HG02970 (cell line): Measurements from ENCODE around the gene TEAD1.

Source experiments
- ATAC-seq: cut with Tn5 transposase; IDR thresholded peaks from one replicate; pipeline ENCODE4 v1.9.1; 2021; ENCODE audit warnings: mild to moderate bottlenecking, moderate library complexity, moderate number of reproducible peaks; ENCODE audit not compliant: unreplicated experiment, low FRiP score

TEAD1 gene

DNA sequence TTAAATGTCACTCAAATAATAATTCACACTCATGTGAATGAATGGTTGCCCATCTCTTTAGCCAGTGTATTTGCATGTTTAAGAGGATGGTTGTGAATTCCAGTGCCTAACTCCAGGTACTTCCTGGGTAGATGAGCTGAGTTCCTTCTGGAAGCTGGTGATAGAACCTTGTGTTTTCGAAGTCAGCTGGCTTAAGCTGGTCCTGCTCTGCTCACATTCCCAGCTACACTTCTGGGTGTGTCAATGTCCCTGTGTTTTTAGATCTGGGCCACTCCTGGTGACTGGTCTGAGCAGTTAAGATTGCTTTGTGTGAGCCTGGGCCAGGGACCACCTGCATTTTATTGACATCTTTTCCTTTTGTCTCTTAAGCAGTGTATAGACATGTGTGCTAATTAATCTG lies 10.6 kb downstream of the TEAD1 start:
- no peak for ATAC-seq

DNA sequence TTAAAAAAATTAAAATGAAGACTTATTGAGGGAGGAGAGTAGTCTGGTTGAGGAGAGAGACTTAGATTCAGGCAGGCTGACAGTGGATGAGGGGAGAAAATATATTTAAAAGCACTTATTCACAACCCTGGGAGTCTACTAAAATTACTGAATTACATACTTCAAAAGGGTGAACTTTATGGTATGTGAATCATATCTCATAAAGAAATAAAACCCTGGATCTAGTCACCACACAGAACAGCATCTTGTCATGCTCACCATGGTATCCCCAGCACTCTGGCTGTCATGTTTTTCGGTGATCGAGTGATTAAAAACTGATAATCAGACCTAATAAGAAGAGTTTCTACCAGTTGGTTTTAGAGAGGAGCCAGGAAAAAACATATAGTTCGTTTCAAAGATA lies 11.0 kb downstream of the TEAD1 start:
- no peak for ATAC-seq

DNA sequence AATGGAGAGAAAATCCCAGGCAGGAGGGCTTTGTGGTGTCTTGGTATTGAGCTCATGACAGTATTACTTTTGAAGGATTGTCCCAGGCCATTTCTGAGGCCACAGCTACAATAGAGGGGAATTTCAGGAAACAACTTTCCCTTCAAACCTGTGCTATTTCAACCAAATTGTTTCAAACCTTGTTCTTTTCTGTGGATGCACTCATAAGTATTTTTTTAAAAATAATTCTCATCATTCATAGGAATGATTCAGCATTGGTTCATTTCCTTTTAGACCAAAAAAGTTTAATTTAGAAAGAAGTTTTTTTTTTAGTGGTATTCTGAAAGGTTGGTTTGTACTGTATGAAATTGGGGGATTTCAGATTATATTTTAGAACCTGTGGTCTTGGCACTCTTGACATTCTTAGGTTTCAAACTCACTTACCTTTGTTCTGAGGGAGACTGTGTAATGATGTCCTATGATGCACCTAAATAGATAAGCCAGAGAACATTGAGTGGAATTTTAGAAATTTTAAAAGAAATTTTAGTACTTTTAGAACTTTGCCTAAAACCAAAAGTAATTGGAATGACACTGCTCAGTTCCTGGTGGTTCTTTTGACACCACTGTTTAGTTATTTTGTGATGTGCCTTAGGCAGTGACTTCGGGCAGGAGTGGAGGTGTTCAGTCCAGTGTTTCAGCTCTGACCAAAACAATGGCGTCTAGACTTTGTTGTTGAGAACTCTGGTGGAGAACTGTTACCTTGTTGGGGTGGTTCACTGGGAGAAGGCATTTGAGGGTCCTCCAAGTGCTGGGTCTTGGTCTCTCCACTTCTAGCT lies 12.2 kb downstream of the TEAD1 start:
- ATAC-seq: no peak

DNA sequence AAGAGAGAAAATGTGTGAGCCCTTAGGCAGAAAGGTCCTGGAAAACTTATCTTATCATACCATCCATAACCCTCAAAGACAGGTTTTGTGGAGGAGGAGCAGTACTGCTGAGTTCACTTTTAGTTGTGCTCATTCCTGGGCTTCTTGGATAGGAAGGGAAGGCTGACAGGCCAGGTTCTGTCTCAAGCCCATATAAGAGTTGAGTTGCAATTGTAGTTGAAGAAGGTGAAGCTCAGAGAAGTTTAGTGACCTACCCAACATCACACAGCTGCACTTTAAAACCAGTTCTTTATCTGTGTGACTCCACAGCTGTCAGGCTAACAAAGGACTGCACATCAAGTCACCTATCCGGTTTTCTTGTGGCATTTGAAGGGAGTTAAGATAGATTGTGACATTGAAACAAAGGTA lies 13.0 kb downstream of the TEAD1 start:
- no peak for ATAC-seq

DNA sequence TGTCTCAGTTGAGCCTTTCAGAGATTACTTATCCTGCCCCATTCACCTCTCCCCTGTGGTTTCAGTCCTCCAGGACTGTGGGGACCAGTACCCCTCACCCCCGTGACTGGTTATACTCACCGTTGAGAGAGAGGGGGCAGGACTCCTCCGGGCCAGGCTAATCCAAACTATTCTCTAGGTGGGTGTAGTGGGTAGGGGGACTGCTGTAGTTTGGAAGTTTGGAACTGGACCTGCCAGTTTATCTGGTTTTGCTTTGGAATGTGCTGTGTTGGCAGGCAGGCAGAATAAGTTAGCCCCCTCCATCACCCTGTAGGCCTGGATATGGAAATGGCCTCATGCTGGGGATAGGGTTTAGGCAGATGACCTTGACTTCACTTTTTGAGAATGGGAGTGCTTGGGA lies 13.5 kb downstream of the TEAD1 start:
- no peak for ATAC-seq

DNA sequence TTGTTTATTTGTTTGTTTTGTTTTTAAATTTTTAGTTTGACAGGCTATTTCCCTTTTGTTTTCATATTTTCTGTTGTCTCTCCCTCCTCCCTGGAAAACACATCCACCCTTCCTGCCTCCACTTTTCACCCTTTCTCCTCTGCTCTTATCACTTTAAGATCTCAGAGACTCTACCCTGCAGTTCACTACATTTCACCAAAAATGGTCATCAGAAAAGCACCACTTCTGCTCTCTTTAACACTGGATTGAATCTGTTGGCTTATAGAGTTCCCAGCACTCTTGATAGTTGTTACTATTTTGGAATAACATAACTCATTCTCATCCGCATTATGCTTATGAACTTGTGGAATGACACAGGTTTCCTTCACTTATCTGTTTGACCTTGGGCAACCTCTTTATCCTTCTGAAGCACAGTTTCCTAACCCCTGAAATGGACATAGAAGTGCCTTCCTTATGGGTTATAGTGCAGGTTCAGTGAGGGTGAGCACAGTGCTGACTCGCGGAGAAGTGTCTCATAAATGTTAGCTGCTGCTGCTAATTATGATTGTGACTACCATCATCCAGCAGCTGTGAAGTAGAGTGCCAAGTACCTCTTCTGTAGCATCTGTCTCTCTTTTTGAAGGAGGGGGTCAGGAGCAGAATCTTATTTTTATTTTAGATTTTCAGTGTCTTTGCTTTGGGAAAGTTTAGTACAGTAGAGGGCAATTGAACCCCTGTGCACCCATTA lies 15.0 kb downstream of the TEAD1 start:
- ATAC-seq: no peak

DNA sequence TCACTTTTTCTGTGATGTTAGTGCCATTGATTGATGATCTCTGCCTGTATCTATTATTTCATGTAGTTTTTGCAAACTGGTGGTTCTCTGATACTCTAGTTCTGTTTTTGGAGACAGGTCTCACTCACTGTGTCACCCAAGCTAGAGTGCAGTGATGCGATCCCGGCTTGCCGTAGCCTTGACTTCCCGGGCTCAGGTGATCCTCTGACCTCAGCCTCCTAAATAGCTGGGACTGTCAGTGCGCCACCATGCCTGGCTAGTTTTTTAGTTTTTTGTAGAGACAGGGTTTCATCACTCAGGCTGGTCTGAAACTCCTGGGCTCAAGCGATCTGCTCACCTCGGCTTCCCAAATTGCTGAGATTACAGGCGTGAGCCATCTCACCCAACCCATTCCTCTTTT lies 16.4 kb downstream of the TEAD1 start:
- no peak for ATAC-seq

DNA sequence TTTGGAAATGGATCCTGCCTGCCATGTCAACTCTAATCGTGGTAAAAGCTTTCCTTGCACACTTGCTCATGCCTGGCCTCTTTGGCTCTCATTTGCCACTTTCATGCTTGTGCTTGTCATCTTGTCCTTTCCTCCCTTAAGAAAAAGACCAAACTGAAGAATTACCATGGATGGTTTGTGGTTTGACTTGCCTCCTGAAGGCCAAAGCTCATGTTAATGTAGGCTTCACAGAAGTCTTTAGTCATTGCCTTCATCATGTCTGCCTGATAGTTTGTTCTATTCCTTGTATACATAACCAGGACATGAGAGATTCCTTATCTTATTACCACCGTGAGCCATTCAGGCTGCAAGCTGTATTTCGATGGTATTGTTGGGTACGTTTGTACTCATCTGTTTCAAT lies 17.3 kb downstream of the TEAD1 start:
- ATAC-seq: no peak

DNA sequence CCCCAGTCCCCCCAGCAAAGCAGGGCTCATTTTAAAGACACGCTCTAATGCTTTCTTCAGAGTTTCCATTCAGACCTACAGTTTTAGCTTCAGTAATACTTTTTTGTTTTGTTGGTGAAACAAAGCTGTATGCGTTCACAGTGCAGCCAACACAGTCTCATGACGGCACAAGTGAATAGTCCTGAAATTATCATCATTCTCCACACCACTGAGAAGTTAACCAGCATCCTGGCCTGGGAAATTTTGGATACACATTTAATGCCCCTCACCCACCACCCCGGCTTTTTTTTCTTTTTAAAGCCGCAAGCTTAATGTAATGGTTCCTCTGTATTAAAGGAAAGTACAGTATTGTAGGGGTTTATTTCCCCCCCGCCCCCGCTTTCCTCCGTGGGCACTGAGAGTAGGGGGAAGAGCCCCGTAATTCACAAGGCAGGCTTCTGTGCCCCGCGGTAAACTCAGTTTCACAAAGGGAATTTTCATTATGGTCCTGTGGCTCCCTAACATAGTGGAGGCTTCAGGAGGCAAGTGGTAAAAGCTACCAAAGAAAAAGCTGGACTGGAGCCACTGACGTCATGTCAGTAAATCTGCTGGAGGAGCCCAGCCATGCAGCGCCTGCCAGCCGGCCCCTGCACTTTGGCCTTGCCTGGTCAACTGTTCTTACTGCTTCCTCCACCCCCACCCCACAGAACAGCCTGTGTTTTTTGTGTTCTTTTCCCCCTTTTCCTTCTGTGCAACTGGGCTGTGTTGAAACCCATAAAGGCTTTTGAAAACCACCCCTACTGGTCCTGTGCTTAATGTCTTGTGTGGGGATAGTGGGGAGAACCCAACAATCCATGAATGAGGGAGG lies 18.2 kb downstream of the TEAD1 start:
- ATAC-seq: no peak

DNA sequence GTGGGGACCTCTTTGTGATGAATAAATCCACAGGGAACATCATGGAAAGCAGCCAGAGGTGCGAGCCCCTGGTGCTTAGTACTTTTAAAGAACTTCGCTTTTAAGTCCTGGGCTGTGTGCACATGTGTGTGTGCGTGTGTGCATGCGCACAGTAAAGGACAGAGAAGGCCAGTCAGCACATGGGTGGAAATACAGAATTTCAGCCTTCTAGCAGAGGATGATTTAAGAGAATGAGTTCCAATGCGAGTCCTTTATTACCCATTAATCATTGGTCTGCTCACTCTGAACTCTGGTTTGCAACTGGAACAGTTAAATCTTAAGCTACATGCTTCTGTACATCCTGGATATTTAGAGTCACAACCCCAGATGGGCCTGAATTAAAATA lies 18.9 kb downstream of the TEAD1 start:
- no peak for ATAC-seq

DNA sequence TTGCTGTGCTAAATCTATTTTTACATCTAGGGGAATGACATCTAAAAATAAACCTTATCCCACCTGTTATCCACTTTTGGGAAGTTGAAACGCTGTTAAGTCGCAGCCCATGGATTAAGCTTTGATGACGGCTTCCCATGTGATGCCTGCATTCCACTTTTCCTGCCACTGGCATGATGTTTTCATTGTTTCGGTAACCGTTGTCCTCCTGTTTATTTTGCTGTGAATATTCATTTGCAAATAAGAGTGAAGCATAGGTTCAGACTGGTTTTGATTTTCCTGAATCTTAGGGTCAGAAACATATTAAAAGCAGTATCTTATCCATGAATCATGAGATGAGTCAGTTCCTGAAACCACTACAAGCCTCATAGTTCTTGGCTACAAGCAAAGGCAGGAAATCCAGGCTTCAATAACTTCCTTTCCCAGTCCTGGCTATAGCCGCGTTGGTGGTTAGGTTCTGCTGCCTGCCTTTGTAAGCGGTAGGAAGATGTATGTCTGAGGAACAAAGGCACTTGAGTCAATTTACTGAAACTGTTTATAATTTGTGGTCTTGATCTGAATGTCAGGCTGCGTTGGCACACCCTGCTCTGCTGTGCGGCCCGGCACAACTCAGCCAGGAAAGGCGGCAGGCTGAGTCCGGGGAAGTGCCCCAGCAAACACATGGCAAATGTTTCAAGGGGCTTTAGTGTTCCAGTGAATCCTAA lies 19.4 kb downstream of the TEAD1 start:
- ATAC-seq: no peak

DNA sequence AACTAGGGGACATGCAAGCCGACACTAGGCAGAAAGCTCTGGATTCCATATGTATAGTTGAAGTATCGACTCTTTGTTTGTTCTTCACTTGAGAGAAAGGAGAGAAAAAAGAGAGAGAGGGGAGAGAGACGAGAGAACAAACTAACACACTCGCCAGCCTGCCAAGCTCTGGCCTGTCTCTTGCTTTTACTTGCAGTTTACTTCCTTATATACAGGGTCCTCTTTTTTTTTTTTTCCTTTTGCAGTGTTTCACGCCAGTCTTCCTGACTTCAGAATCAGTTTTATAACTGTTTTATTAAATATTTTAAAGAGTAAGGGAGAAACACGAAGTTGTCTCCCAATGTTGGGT lies 19.9 kb downstream of the TEAD1 start:
- ATAC-seq: no peak

DNA sequence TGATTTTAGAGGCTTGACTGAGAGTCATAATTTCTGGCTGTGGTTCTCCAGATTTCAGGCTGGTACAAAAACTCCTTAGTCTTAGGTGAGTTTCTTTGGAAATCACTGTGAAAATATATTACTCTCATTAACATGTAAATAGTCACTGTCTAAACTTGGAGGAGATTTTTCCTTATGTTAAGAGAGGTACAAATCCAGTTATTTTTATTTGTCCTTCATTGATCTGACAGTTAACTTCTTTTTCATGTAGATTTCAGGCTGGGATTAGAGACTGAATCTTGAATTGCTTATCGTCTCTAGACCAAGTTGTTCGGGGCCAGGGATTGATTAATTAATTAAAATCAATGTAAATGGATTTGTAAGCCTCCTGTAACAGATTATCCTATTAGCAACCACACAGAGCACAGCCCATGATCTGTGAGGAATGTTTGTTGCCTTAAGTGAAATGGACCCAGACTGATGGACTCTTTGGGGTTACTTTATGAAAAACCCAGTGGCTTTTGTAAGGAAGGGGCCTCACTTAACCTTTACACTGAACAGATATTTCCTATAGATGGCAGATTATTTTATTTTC lies 21.1 kb downstream of the TEAD1 start:
- ATAC-seq: no peak

DNA sequence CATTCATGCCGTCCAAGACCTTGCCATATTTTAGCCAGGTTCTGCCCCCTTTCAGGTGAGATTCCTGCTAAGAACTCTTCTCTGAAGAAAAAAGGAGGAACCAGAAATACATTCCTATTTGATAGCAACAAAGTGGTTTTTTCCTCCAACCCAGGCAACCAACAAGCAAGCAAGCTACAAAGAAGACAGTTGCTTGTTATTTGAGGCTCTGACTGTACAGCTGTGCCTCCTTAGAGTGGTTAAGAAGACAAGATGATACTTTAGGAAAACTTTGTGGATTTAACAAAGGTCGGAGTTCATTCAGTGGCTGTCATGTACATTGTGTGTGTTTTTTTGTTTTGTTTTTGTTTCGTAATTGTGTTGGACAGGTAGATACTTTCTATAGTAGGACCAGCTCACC lies 21.7 kb downstream of the TEAD1 start:
- ATAC-seq: no peak

DNA sequence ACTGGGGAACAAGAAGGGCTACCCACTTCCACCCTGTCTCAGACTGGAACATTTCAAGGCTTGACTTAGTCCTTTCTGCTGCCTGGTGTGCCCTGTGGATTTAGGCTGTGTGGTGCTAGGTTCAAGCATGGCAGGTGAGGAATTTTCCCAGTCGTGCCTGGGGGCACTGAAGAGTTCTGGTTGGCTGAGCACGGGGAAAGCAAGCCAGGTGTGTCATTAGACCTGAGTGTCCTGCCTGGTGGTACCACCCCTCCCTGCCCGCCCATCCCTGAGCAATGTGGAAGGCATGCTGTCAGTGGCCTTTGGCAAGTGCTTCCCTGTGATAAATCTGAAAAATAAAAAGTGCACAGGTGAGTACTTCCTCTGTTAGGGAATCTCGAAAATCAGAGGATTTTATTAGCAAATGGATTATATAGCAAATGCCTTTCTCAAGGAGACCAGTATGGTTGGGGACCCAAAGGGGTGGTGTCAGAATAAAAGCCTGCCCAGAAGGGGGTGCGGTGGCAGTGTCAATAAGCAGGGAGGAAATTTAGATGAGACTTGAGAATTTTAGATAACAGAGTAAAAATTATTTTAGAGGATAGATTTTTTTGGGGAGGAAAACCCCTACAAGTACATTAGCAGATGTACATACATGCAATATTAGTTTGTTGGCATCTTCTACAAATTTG lies 22.8 kb downstream of the TEAD1 start:
- ATAC-seq: no peak

DNA sequence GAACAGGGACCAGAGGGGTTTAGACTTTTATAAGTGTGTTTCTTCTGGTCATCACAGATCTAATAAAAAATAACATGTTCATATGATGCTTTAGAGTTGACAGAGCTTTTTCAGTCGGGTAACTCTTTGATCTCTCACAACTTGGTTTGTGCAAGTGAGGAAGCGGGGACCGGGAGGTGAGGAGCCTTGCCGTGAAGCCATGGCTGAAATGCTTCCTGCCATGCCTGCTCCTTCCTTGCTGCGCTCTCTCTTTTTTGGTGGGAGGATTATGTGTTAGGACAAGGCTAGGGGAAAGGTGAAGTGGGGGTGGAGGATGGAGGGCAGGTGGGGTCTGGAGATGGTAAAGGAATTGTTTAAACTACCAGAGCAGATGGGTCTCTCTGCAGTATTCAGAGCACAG lies 23.8 kb downstream of the TEAD1 start:
- ATAC-seq: no peak

DNA sequence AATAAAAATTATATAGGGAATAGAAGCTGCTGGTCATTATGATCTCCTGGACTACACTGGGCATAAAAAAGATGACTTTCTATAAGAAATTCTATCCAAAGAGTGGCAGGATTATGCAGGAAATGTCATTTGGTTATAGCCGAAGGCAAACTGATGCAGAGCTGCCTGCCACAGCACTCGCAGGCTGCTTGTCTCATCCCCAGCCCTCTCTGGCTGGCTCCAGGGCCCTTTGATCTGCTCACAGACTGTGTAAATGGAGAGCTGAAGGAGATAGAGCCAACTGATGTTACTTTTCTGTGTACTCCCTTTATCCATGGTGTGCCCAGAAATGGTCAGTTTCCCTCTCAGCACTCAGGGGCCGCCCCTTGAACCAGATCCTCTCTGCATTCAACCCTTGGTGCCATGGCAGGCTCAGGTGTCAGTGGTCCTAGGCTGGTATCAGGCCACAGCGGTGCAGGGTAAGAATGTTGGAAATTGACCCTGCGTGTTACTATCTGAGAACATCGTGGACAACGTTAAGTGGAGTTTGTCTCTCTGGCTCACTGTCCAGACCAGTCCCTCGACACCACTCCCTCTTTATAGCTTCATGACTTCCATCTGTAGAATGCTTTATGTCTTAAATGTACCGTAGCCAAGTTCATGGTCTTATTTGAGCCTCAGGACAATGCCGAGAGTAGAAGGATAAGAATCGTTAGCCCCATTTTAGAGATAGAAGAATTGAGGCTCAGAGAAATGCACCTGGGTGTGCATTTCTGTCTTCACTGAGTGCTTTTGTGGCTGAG lies 27.8 kb downstream of the TEAD1 start:
- no peak for ATAC-seq

DNA sequence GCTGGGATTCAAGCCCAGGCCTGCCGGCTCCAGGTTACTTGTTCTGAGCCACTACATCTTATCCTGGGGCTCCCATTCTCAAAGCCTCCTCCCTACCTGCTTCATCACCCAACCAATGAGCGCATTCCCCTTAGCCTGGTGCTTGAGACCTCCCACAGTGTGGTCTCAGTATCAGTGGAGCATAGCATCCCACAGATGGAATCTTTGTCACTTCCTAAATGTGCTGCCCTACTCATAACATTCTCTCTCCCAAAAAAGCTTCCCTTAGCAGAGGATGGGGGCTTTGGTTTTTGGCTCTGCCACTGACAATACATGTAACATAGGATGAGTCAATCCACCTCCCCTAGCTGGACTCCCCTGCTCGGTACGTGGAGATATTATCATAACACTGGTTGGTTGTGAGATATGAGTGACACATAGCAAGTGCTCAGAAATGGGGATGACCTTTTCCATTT lies 28.8 kb downstream of the TEAD1 start:
- ATAC-seq: no peak

DNA sequence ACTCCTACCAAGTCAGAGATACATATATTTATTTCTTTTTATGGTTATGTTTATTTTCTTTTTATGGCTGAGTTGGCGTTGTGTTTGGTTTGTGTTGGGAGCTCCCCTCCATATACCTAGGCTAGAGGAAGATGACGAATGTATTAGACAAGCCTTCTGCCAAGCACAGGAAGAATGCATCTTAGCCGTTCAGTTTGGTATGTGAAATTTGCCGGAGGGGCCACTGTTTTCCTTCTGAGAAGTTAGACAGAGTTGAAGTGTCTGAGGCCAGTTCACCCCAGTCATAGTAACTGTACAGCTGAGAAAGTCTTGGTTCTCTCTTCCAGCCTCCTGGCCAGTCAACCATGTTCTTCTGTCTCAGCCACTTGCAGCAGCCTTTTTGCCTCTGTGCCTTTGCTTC lies 29.8 kb downstream of the TEAD1 start:
- no peak for ATAC-seq
